Retinal pigment epithelial cell (primary cell): ENCODE data around the gene LDLRAP1.

Experiments used
- DNase-seq: peaks from one replicate; pipeline ENCODE4 v3.0.0-alpha.2; 2010; ENCODE audit warnings: low read depth
- H3K4me3 ChIP-seq: 2 replicates; pipeline ENCODE4 v1.5.1; 2011; ENCODE audit warnings: mild to moderate bottlenecking, low read length, control low read depth, moderate library complexity
- TF ChIP-seq, protein P1 (sequence below): conservative IDR thresholded peaks from 2 replicates; pipeline ENCODE4 v1.5.1; 2011; ENCODE audit warnings: low read depth, low read length, control low read depth, inconsistent platforms

The LDLRAP1 gene

DNA sequence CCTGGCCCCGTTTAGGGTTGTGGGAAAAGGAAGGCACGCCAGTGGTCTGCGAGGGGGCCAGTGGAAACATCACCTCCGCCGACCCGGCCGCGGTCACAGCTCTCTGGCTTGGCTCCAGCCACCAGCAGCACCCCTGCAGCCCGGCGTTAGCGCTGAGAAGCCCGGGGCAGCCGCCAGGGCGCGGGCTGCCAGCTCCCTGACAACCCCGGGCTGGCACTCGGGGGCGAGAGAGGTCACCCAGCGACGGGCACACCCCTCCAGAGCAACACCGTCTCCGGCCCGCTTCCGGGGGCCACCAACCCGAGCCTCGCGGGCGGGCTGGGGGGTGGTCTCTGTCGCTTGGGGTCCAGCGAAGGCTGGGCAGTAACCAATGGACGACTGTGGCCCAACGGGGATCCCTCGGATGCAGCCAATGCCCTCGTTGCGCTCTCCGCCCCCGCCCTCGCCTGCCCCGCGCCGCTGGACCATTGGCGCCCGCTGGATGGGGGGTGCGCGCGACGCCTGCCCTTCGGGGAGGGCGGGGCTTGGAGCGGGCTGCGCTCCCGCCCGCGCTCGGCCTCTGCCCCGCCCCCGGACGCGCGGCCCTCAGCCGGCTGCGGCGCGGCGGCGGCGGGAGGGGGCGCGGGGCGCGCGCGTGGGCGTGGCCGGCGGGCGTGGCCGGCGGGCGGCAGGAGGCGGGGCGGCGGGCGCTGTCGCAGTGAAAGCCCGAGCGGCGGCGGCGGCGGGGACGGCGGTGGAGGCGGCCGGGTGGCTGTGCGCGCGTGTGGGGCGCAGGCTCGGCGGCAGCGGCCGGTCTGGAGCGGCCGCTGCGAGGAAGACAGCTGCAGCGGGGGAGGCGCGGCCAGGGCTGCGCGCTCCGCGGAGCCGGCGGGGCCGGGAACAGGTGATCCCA lies 72.9 kb downstream of the LDLRAP1 start, which contains the start of gene MAN1C1:
Gene MAN1C1 (plus strand): TSS at position 697 of the 892 bp plus-strand sequence. CDS start 1,007 bp downstream, outside the sequence.
- TF ChIP-seq, protein P1, sequence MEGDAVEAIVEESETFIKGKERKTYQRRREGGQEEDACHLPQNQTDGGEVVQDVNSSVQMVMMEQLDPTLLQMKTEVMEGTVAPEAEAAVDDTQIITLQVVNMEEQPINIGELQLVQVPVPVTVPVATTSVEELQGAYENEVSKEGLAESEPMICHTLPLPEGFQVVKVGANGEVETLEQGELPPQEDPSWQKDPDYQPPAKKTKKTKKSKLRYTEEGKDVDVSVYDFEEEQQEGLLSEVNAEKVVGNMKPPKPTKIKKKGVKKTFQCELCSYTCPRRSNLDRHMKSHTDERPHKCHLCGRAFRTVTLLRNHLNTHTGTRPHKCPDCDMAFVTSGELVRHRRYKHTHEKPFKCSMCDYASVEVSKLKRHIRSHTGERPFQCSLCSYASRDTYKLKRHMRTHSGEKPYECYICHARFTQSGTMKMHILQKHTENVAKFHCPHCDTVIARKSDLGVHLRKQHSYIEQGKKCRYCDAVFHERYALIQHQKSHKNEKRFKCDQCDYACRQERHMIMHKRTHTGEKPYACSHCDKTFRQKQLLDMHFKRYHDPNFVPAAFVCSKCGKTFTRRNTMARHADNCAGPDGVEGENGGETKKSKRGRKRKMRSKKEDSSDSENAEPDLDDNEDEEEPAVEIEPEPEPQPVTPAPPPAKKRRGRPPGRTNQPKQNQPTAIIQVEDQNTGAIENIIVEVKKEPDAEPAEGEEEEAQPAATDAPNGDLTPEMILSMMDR, result peak; percentile 51
- DNase-seq, result peak; percentile 48
- peak within 1 kb of the TSS; percentile 60 for H3K4me3 ChIP-seq

DNA sequence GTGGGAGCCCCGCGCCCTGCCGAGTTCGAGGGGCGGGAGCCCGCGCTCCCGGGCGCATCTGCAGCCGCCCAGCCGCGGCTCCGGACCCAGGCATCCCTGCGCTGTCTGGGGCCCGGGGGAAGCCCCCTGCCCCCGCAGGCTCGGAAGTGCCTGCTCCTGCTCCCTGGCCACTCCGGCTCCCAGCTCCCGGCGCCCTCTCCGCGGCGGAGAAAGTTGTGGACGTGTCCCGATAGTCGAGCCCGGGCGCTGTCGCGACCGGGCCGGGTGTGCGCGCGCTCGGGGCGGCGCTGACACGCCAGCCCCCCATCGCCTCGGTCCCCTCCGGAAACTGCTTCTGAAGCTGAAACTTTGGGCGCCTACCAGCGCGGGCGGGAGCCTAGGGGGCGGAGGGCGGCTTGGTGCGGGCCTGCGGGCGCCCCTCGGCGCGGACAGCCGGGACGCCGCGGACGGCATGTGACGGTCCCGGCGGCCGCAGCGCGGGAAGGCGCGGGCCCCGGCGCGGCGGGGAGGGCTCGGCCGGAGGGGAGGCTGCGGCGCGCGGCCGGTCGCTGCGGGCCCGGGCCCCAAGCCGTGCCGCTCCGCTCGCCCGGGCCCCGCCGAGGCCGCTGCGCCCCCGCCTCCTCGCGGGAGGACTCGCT lies 73.7 kb downstream of the LDLRAP1 start:
- TF ChIP-seq, protein P1, result no peak
- H3K4me3 ChIP-seq, result peak overlapping the region; percentile 55
- DNase-seq, result no peak

DNA sequence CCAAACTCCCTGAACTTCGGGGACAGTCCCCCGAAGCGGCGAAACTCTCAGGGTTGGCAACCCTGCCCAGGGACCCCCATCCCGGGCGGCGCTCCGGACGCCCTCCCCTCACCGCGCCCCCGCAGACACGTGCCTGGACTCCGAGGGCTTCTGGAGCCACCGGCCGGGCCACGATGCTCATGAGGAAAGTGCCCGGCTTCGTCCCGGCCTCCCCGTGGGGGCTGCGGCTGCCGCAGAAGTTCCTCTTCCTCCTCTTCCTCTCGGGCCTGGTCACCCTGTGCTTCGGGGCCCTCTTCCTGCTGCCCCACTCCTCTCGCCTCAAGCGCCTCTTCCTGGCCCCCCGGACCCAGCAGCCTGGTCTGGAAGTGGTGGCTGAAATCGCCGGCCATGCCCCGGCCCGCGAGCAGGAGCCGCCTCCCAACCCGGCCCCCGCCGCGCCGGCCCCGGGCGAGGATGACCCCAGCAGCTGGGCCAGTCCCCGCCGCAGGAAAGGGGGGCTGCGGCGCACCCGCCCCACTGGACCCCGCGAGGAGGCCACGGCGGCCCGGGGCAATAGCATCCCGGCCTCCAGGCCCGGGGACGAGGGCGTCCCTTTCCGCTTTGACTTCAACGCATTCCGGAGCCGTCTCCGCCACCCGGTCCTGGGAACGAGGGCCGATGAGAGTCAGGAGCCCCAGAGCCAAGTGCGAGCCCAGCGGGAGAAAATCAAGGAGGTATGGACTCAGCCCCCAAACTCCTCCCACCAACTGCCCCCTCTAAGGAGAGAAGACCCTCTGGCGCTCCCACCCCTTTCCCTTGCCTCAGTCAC lies 74.4 kb downstream of the LDLRAP1 start:
- DNase-seq, result no peak
- TF ChIP-seq, protein P1, result no peak
- H3K4me3 ChIP-seq, result peak overlapping the region; percentile 55

DNA sequence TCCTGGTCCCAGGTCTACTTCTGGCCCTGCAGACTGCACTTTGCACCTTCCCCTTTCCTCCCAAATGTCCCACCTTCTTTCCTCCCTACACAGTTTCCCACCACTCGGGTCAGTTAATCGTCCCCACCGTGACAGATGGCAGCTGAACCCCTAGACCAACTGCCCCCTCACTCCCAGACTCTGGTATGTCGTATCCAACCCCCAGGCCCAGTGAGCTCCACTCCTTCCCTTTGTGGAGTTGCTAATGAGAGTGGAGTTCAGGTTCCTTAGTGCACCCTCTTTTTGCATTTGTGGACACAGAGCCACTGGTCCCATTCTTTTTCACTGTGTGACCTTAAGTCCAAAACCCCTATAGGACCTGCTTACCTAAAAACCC lies 75.0 kb downstream of the LDLRAP1 start:
- H3K4me3 ChIP-seq, result peak overlapping the region; percentile 55
- DNase-seq, result no peak
- TF ChIP-seq, protein P1, result no peak
